Activated CD4-positive, alpha-beta T cell treated with anti-CD3 and anti-CD28 coated beads for 4 hours (primary cell): Measurements from ENCODE around the gene PRICKLE4.
"Not testable (repeated sequence)": the region's sequence is repeated elsewhere in the genome, so short reads cannot be mapped to it uniquely, and the experiment has no call there.

ENCODE experiments used
- DNase-seq, 2 donors: peaks; one replicate each; pipeline ENCODE4 v3.0.0-alpha.2; 2020

PRICKLE4 gene

GRCh38 chr6:41801380-41801779 is 20.8 kb downstream of the PRICKLE4 start:
- DNase-seq = no peak

- no peak for DNase-seq
Observed at GRCh38 chr6:41805830-41806774, 25.5 kb downstream of the PRICKLE4 start.

- DNase-seq = no peak
Observed at GRCh38 chr6:41811095-41811494, 30.5 kb downstream of the PRICKLE4 start.

GRCh38 chr6:41811946-41812345 is 31.4 kb downstream of the PRICKLE4 start:
- DNase-seq = not testable (repeated sequence)

GRCh38 chr6:41813469-41813868 is 32.9 kb downstream of the PRICKLE4 start:
- no peak for DNase-seq

GRCh38 chr6:41813956-41814355 is 33.4 kb downstream of the PRICKLE4 start:
- no peak for DNase-seq

- no peak for DNase-seq
Observed at GRCh38 chr6:41814629-41815028, 34.0 kb downstream of the PRICKLE4 start.

- no peak for DNase-seq
Observed at GRCh38 chr6:41815587-41815986, 35.0 kb downstream of the PRICKLE4 start.

GRCh38 chr6:41818271-41819054 is 37.9 kb downstream of the PRICKLE4 start:
- no peak for DNase-seq

GRCh38 chr6:41821266-41821665 is 40.7 kb downstream of the PRICKLE4 start:
- no peak for DNase-seq

GRCh38 chr6:41822021-41822420 is 41.4 kb downstream of the PRICKLE4 start:
- no peak for DNase-seq

GRCh38 chr6:41823178-41823577 is 42.6 kb downstream of the PRICKLE4 start:
- DNase-seq = no peak

- no peak for DNase-seq
Observed at GRCh38 chr6:41824571-41825569, 44.3 kb downstream of the PRICKLE4 start.

GRCh38 chr6:41826343-41827022 is 45.9 kb downstream of the PRICKLE4 start:
- no peak for DNase-seq

GRCh38 chr6:41832263-41832662 is 51.7 kb downstream of the PRICKLE4 start:
- no peak for DNase-seq

GRCh38 chr6:41836022-41836659 is 55.6 kb downstream of the PRICKLE4 start:
- no peak for DNase-seq

- no peak for DNase-seq
Observed at GRCh38 chr6:41836660-41837052, 56.1 kb downstream of the PRICKLE4 start.
